ENCODE data around the gene CUEDC1.

DNA sequence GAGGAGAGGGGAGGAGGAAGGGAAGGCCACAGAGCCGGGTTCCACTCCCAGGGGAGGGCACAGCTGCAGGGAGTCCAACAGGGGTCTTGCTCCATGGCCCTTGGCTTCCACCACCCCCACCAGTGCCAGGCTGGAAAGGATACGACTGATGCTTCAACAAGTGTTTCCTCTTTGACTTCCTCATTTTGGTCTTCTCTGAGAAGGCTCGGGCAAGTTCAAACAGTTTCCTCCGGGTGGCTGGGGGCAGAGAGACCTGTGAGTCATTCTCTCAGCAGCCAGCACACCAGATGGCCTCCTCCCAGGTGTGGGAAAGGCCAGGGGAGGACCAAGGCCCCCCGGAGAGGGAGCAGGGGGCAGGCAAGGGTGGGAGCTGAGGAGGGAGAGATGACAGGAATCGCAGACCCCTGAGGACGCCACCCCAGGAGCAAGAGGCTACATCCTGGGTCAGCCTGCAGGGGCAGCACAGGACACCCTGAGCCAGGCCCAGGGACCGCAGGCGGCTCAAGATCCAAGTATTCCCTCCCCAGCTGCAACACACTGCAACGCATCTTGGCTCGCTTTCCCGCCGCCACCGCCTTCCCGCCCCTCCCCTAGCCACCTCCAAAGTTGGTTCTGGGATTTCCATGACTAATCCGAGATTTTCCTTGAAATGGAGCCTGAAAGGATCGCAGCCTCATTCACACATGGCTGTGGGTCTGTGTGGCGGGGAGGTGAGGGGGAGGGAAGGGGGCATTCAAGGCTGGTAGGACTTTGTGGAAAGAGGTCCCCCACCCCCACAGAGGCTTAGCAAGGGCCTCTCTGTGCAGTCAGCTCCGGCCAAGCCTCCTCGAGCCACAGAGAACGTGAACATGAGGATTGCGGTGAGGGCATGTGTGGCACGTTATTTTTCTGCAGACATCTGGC lies 87.0 kb downstream of the CUEDC1 start:
- TF ChIP-seq, protein P1, sequence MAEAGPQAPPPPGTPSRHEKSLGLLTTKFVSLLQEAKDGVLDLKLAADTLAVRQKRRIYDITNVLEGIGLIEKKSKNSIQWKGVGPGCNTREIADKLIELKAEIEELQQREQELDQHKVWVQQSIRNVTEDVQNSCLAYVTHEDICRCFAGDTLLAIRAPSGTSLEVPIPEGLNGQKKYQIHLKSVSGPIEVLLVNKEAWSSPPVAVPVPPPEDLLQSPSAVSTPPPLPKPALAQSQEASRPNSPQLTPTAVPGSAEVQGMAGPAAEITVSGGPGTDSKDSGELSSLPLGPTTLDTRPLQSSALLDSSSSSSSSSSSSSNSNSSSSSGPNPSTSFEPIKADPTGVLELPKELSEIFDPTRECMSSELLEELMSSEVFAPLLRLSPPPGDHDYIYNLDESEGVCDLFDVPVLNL (CRISPR knock-in tag; IDR thresholded peaks at IDR 0.05; ENCODE audit: low read depth) = no peak
- TF ChIP-seq CTCF (IDR thresholded peaks at IDR 0.05 in 2 of 3, conservative IDR thresholded peaks at IDR 0.05 in 1 of 3; ENCODE audit: insufficient read depth in 2 of 3, low read depth in 1 of 3, low read length in 3 of 3) (peak; percentile 49 to 58 (median 53)), CBX8 (IDR thresholded peaks at IDR 0.05; ENCODE audit: borderline replicate concordance, extremely low read depth, low read depth, low read length, poor library complexity, severe bottlenecking) (no peak), ZFP36 (IDR thresholded peaks at IDR 0.05; ENCODE audit: low read depth, low read length, partially characterized antibody) (no peak), SNIP1 (IDR thresholded peaks at IDR 0.05; ENCODE audit: low read depth) (no peak), NBN (IDR thresholded peaks at IDR 0.05; ENCODE audit: low read depth) (no peak), SMC3 (conservative IDR thresholded peaks at IDR 0.05; ENCODE audit: insufficient read depth, low read depth, low read length) (no peak), ETS2 (tag; IDR thresholded peaks at IDR 0.05; ENCODE audit: borderline replicate concordance, poor library complexity, severe bottlenecking) (no peak), NR1H2 (CRISPR knock-in tag; IDR thresholded peaks at IDR 0.05) (no peak), TEAD1 (CRISPR knock-in tag; IDR thresholded peaks at IDR 0.05) (no peak), MAZ (CRISPR knock-in tag; conservative IDR thresholded peaks at IDR 0.05 in 1 of 2, IDR thresholded peaks at IDR 0.05 in 1 of 2) (peak in 1 of 2 experiments; percentile 47; a peak in 1 of 4 replicates)
